ENCODE results near the gene ID2. TPM values are rescaled to one million over a fixed set of nuclear protein-coding genes. Genes with fewer than 3 reads are reported as not detected.

Gene ID2
- total and polyA plus RNA-seq, 4 donors: 149 to 488 (median 245) TPM

DNA sequence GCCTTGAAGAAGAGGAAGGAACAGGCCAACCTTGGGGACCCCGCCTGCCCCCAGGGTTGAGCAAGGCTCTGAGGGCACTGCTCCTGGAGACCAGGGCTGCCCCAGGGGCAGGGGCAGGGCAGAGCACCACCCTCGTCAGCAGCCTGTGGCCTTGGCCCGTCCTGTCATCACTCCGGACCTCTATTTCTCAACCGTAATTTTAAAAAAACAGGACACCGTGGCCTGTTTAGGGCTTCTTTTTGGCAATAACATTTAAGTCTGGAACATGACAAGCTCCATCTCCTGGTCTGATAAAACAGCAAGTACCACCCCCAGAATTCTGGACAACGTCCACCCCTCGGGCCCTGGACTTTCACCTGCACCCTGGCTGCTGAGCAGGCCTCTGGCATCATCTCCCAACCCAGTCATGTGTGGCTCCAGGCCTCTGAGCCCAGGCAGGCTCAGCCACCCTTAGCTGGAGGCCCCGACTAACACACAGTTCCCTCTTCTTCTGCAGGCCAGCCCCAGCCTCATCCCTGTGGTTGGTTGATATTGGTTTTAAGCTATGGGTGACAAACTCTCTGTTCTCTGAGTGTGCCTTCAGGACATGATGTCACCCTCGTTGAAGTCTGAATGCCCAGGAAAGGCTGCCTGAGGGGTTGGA lies 22.6 kb upstream of the ID2 start (continued):
- TF ChIP-seq FOXA1 (IDR thresholded peaks at IDR 0.05): peak; percentile 81
- TF ChIP-seq NR2F2 (IDR thresholded peaks at IDR 0.05): peak; percentile 79
- TF ChIP-seq JUND (IDR thresholded peaks at IDR 0.05): peak; percentile 80 to 94
- TF ChIP-seq, protein P1, sequence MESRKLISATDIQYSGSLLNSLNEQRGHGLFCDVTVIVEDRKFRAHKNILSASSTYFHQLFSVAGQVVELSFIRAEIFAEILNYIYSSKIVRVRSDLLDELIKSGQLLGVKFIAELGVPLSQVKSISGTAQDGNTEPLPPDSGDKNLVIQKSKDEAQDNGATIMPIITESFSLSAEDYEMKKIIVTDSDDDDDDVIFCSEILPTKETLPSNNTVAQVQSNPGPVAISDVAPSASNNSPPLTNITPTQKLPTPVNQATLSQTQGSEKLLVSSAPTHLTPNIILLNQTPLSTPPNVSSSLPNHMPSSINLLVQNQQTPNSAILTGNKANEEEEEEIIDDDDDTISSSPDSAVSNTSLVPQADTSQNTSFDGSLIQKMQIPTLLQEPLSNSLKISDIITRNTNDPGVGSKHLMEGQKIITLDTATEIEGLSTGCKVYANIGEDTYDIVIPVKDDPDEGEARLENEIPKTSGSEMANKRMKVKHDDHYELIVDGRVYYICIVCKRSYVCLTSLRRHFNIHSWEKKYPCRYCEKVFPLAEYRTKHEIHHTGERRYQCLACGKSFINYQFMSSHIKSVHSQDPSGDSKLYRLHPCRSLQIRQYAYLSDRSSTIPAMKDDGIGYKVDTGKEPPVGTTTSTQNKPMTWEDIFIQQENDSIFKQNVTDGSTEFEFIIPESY (IDR thresholded peaks at IDR 0.05): peak; percentile 94

DNA sequence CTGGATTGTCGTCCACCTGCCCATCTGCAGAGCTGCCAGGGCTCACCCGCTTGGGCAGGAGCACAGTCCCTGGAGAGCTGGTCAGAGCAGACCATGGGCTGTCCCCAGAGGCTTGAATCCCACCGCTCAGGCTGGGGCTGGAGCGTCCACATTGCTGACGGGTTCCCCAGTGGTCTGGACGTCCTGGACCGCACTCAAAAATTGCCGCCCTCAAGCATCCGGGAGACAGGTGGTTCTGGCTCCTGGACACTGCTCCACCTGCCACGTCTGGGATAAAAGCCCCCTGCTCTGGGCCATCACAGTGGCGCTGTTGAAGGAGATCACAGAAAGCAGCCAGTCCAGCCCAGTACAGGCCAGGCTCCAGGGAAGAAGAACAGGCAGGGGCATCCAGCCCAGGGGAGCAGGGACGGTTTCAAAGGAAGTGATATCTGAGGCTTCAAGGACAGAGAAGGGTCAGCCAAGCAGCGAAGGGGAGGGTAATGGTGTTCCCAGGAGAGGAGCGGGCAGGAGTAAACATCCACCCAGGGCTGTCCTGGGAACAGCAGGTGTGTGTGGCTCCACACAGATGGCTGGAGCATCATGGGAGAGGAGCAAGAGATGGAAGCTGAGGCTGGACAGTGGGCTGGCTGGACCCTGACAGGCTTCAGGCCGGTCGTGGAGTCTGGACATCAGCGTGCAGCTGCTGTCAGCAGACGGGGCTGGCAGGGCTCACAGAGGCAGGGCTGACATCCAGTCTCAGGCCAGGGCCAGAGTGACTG lies 21.9 kb upstream of the ID2 start:
- DNase-seq (ENCODE audit: low spot score): no peak
- Histone ChIP-seq H3K36me3 (ENCODE audit: control insufficient read depth in 4 of 4, insufficient read depth in 3 of 4, low read depth in 1 of 4, low read length in 3 of 4) (no peaks in the 10 kb centered on the region), H3K27ac (ENCODE audit: low read depth in 1 of 2, low read length in 2 of 2) (peak overlapping the region; percentile 73 to 85), H3K9ac (ENCODE audit: low read depth in 1 of 2, low read length in 2 of 2) (peak overlapping the region; percentile 14 to 56), H3K9me3 (ENCODE audit: control insufficient read depth in 4 of 4, low read length in 3 of 4) (no peaks in the 10 kb centered on the region), H3K4me1 (ENCODE audit: control insufficient read depth in 4 of 4, insufficient read depth in 4 of 4, low read length in 3 of 4) (peaks cover 21 to 43% (median 29%) of the 10 kb centered on the region in 4 donors), H3K4me3 (ENCODE audit: low read depth in 1 of 3, low read length in 3 of 3) (no peak overlapping the region), H3K27me3 (ENCODE audit: control insufficient read depth in 4 of 4, insufficient read depth in 4 of 4, low read length in 3 of 4) (no peaks in the 10 kb centered on the region)
- 52% methylated on average over 18 of the region's 18 CpGs for WGBS
- TF ChIP-seq RXRA (IDR thresholded peaks at IDR 0.05) (peak; percentile 24 to 85), JUND (IDR thresholded peaks at IDR 0.05) (peak in 1 of 2 donors; percentile 26), HNF4A (conservative IDR thresholded peaks at IDR 0.05) (peak in 1 of 2 donors; percentile 69), FOXA1 (IDR thresholded peaks at IDR 0.05) (no peak), FOXA2 (IDR thresholded peaks at IDR 0.05) (peak; percentile 51), NR2F2 (IDR thresholded peaks at IDR 0.05) (no peak), SP1 (IDR thresholded peaks at IDR 0.05) (peak; percentile 32), YY1 (IDR thresholded peaks at IDR 0.05) (peak; percentile 47), RAD21 (IDR thresholded peaks at IDR 0.05) (peak in 1 of 2 donors; percentile 22)
- TF ChIP-seq, protein P2, sequence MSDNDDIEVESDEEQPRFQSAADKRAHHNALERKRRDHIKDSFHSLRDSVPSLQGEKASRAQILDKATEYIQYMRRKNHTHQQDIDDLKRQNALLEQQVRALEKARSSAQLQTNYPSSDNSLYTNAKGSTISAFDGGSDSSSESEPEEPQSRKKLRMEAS (IDR thresholded peaks at IDR 0.05): peak; percentile 45
- TF ChIP-seq, protein P3, sequence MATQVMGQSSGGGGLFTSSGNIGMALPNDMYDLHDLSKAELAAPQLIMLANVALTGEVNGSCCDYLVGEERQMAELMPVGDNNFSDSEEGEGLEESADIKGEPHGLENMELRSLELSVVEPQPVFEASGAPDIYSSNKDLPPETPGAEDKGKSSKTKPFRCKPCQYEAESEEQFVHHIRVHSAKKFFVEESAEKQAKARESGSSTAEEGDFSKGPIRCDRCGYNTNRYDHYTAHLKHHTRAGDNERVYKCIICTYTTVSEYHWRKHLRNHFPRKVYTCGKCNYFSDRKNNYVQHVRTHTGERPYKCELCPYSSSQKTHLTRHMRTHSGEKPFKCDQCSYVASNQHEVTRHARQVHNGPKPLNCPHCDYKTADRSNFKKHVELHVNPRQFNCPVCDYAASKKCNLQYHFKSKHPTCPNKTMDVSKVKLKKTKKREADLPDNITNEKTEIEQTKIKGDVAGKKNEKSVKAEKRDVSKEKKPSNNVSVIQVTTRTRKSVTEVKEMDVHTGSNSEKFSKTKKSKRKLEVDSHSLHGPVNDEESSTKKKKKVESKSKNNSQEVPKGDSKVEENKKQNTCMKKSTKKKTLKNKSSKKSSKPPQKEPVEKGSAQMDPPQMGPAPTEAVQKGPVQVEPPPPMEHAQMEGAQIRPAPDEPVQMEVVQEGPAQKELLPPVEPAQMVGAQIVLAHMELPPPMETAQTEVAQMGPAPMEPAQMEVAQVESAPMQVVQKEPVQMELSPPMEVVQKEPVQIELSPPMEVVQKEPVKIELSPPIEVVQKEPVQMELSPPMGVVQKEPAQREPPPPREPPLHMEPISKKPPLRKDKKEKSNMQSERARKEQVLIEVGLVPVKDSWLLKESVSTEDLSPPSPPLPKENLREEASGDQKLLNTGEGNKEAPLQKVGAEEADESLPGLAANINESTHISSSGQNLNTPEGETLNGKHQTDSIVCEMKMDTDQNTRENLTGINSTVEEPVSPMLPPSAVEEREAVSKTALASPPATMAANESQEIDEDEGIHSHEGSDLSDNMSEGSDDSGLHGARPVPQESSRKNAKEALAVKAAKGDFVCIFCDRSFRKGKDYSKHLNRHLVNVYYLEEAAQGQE (IDR thresholded peaks at IDR 0.05): peak; percentile 33
- TF ChIP-seq, protein P1 (IDR thresholded peaks at IDR 0.05): no peak
